ENCODE measurements around the gene PAX7. TPM values are rescaled to one million over a fixed set of nuclear protein-coding genes. Genes with fewer than 3 reads are reported as not detected.

Gene PAX7
- total and polyA plus RNA-seq, 9 donors, result not detected

DNA sequence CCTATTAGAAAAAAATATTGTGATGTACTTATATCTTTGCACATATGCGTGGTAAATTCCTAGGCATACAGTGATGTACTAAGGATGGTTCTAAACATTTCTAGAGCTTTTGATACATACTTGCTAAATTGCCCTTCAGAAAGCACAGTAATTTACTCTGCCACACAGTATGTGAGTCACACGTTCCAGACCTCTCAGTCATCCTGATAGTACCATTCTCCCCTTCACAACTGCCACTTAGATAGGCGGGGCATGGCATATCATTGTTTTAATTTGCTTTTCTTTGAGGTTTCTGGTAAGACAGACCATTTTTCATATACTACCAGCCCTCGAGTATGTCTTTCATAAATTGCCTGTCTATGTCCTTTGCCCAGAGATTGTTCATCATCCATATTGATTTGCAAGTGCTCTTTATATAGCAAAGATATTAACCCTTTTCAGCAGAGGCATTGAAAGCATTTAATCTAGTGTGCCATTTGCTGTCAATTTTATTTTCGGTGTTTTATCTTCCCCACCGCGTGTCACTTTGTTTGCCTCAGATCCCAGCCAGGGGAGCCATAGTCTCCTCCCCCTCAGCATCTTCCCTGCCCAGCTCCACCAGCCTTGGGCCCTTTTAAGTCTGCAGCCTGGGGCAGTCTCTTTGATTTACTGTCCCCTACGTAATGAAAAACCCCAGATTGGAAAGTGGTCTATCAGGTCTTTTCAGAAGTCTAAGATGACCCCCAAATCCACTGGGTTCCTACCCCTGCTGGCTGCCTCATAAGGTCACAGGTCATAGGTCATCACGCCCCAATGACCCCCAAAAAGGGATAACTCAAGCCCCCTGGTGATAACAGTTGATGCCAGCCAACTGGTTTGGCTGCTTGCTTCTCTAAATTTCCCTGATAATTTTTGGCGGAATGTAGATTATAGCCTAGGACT is 11.8 kb upstream of the PAX7 start:
- no peak for DNase-seq
- Histone ChIP-seq H3K27ac (no peak overlapping the region), H3K9me3 (no peaks in the 10 kb centered on the region), H3K4me3 (no peak overlapping the region), H3K36me3 (no peaks in the 10 kb centered on the region), H3K27me3 (no peaks in the 10 kb centered on the region), H3K4me1 (ENCODE audit: insufficient read depth) (no peaks in the 10 kb centered on the region)
- intact Hi-C loops (cut with DNase I), result no loop called here
- 55 to 63% (median 59%) methylated on average over 10 of the region's 10 CpGs for WGBS, 3 donors
- TF ChIP-seq POLR2A (IDR thresholded peaks at IDR 0.05), result no peak

DNA sequence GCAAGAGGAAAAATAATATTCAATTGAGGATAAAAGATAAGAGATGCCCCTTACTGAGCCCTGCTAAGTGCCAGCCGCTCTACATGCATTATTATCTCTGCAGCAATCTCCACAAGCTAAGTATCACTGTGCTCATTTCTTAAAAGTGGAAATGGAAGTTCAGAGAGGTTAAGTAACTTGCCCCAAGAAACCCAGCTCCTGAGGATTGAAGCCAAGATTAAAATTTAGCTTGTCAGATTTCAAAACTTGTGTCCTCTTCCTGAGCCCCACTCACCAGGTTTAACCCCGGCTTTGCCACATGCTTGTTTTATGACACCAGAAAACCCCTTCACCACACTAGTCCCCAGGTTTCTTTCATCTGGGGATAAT is 11.2 kb upstream of the PAX7 start:
- no peak overlapping the region for H3K27ac ChIP-seq
- H3K4me1 ChIP-seq (ENCODE audit: insufficient read depth), result no peaks in the 10 kb centered on the region
- WGBS, 3 donors, result 57 to 61% (median 57%) methylated on average over 2 of the region's 2 CpGs
- DNase-seq, result no peak
- H3K9me3 ChIP-seq, result no peaks in the 10 kb centered on the region
- intact Hi-C loops (cut with DNase I), result no loop called here
- no peak for TF ChIP-seq POLR2A (IDR thresholded peaks at IDR 0.05)
- no peak overlapping the region for H3K4me3 ChIP-seq
- H3K36me3 ChIP-seq, result no peaks in the 10 kb centered on the region
- no peaks in the 10 kb centered on the region for H3K27me3 ChIP-seq

DNA sequence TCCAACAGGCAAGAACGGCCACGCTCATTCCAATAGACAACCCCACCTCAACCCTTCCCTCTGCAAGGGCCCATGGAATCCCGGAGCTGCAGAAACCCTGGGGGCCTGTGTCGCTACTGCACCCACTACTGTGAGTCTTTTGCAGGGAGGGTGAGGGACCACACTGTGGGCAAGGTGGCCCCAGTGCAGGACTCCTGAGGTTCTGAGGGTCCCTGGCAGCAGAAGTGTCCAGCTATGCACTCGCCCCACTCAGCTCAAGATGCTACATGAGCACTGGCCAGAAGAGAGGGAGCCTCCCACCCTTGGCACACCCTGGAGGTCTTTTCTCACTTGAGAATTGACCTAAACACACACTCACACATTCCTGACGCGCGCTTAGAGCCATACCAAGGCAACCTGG is 2.1 kb upstream of the PAX7 start:
- Histone ChIP-seq H3K36me3 (no peaks in the 10 kb centered on the region), H3K4me1 (ENCODE audit: insufficient read depth) (no peaks in the 10 kb centered on the region), H3K4me3 (no peak overlapping the region), H3K9me3 (no peaks in the 10 kb centered on the region), H3K27me3 (no peaks in the 10 kb centered on the region), H3K27ac (no peak overlapping the region)
- no peak for DNase-seq
- intact Hi-C loops (cut with DNase I), result no loop called here
- no peak for TF ChIP-seq EP300 (IDR thresholded peaks at IDR 0.05)
- TF ChIP-seq POLR2A (IDR thresholded peaks at IDR 0.05), result no peak
- TF ChIP-seq, protein P1, sequence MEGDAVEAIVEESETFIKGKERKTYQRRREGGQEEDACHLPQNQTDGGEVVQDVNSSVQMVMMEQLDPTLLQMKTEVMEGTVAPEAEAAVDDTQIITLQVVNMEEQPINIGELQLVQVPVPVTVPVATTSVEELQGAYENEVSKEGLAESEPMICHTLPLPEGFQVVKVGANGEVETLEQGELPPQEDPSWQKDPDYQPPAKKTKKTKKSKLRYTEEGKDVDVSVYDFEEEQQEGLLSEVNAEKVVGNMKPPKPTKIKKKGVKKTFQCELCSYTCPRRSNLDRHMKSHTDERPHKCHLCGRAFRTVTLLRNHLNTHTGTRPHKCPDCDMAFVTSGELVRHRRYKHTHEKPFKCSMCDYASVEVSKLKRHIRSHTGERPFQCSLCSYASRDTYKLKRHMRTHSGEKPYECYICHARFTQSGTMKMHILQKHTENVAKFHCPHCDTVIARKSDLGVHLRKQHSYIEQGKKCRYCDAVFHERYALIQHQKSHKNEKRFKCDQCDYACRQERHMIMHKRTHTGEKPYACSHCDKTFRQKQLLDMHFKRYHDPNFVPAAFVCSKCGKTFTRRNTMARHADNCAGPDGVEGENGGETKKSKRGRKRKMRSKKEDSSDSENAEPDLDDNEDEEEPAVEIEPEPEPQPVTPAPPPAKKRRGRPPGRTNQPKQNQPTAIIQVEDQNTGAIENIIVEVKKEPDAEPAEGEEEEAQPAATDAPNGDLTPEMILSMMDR (IDR thresholded peaks at IDR 0.05), result no peak
- 74 to 83% (median 80%) methylated on average over 8 of the region's 8 CpGs for WGBS, 3 donors

DNA sequence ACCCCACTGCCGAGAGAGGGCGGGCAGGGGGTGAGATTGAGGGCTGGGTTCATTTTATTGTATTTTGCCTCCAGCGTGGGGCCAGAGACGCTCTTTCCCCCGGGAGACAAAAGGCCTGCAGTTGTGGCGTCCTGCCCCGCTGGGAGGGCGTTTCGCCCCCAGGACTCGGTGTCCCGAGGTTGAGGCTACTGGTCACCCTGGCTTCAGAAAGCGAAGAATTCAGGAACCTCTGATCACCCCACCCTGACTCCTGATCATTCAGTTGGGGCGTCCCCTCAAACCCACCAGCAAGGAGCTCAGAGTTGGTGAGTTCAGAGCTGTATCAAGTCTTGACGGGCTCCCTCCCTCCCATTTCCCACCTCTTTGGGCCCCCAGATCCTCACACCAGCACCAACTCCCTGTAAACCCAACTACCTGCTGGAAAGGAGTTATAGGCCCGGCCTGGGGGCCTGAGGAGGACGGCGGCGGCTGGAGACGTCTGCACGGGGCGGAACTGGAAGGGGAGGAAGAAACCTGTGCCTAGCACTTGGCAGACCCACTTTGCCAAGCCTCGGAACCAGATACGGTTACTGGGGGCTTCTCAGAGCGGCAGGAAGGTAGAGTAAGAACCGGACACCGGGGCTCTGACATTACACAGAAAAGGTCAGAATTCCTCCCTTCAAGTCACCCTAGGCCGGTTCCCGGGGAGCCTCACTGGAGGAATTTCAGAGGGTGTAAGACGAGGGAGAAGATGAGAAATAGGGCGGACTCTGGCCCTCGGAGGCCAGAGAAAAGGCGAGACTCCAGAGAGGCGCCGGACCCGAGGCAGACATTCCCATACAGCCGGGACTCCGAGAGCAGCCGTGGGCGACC is 761 bp upstream of the PAX7 start:
- Histone ChIP-seq H3K36me3 (no peaks in the 10 kb centered on the region), H3K27me3 (no peaks in the 10 kb centered on the region), H3K4me1 (ENCODE audit: insufficient read depth) (no peaks in the 10 kb centered on the region), H3K9me3 (no peaks in the 10 kb centered on the region), H3K4me3 (no peak overlapping the region), H3K27ac (no peak overlapping the region)
- TF ChIP-seq, protein P1 (IDR thresholded peaks at IDR 0.05), result no peak
- no peak for TF ChIP-seq POLR2A (IDR thresholded peaks at IDR 0.05)
- TF ChIP-seq EP300 (IDR thresholded peaks at IDR 0.05), result no peak
- intact Hi-C loops (cut with DNase I), result no loop called here
- DNase-seq, result no peak
- WGBS, 3 donors, result 12 to 15% (median 13%) methylated on average over 33 to 39 of the region's 39 CpGs

DNA sequence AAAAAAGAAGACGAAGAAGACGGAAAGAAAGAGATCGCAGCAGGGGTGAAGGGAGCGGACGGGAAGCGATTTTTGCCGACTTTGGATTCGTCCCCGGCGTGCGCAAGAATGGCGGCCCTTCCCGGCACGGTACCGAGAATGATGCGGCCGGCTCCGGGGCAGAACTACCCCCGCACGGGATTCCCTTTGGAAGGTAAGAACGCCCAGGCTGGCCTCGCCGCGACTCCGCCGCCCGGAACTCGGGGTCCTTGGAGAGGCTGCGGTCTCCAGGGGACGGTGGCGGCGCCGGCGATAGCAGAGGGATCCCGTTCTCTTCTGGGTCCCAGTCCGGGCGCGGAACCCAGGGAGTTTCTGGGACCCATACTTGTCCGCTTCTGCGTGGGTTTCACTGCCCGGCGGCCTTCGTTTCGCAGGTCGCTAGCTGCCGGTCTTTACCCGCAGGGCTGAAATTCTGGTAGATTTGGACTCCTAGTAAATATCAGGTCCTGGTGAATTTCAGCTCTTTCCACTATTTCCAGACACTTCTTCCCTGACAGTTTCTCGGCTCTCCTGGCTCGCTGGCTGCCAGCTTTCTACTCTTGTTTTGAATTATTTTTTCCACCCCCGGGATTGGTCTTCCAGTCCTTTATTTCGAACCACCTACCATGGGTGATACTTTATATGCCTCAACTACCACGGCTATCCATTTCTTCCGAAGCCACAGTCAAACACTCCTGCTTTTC is 1.0 kb downstream of the PAX7 start:
- intact Hi-C loops (cut with DNase I), result no loop called here
- H3K27me3 ChIP-seq, result no peaks in the 10 kb centered on the region
- 3 to 4% (median 3%) methylated on average over 53 of the region's 53 CpGs for WGBS, 3 donors
- H3K4me3 ChIP-seq, result no peak overlapping the region
- no peak for DNase-seq
- no peak overlapping the region for H3K27ac ChIP-seq
- TF ChIP-seq, protein P1 (IDR thresholded peaks at IDR 0.05), result no peak
- H3K9me3 ChIP-seq, result no peaks in the 10 kb centered on the region
- H3K4me1 ChIP-seq (ENCODE audit: insufficient read depth), result no peaks in the 10 kb centered on the region
- no peaks in the 10 kb centered on the region for H3K36me3 ChIP-seq
